Medulla oblongata (tissue), 1 donor: ENCODE data around the gene TLR6.

Source experiments
- DNase-seq: peaks from one replicate; pipeline ENCODE4 v3.0.0-alpha.2; 2015; ENCODE audit errors: extremely low spot score

TLR6 gene

GRCh38 chr4:38867478-38868058, 11.0 kb upstream of the TLR6 start, which contains the start of gene FAM114A1:
FAM114A1 (plus strand) TSS chr4:38867806; CDS start chr4:38878079, 10,273 bp downstream.
- peak; percentile 86 for DNase-seq

GRCh38 chr4:38866973-38867477, 10.4 kb upstream of the TLR6 start:
- no peak for DNase-seq

- DNase-seq = no peak
Observed at GRCh38 chr4:38865445-38865844, 8.8 kb upstream of the TLR6 start.

- no peak for DNase-seq
Observed at GRCh38 chr4:38861791-38862190, 5.2 kb upstream of the TLR6 start.

GRCh38 chr4:38860788-38861424, 4.3 kb upstream of the TLR6 start:
- no peak for DNase-seq

GRCh38 chr4:38859501-38859900, 2.9 kb upstream of the TLR6 start:
- DNase-seq = no peak

GRCh38 chr4:38858097-38858420, 1.4 kb upstream of the TLR6 start:
- DNase-seq = no peak

- DNase-seq = peak; percentile 83
Observed at GRCh38 chr4:38857354-38858096, 908 bp upstream of the TLR6 start.

GRCh38 chr4:38856046-38856445, 571 bp downstream of the TLR6 start:
- peak; percentile 33 for DNase-seq

GRCh38 chr4:38855466-38855865, 1.2 kb downstream of the TLR6 start:
- no peak for DNase-seq

- no peak for DNase-seq
Observed at GRCh38 chr4:38846015-38846414, 10.6 kb downstream of the TLR6 start.

GRCh38 chr4:38842994-38843393, 13.6 kb downstream of the TLR6 start:
- no peak for DNase-seq

GRCh38 chr4:38837849-38838248, 18.8 kb downstream of the TLR6 start:
- no peak for DNase-seq

GRCh38 chr4:38837334-38837733, 19.3 kb downstream of the TLR6 start:
- DNase-seq = no peak

- no peak for DNase-seq
Observed at GRCh38 chr4:38834570-38834969, 22.0 kb downstream of the TLR6 start.

GRCh38 chr4:38832624-38833528, 23.7 kb downstream of the TLR6 start:
- DNase-seq = no peak

GRCh38 chr4:38832206-38832605, 24.4 kb downstream of the TLR6 start:
- DNase-seq = no peak

- no peak for DNase-seq
Observed at GRCh38 chr4:38831653-38832052, 25.0 kb downstream of the TLR6 start.

- no peak for DNase-seq
Observed at GRCh38 chr4:38829237-38829636, 27.4 kb downstream of the TLR6 start.

GRCh38 chr4:38823766-38824165, 32.9 kb downstream of the TLR6 start:
- DNase-seq = no peak

- no peak for DNase-seq
Observed at GRCh38 chr4:38822748-38823303, 33.8 kb downstream of the TLR6 start.

GRCh38 chr4:38821739-38822138, 34.9 kb downstream of the TLR6 start:
- DNase-seq = no peak
